ENCODE data around the gene KIF17. TPM values are rescaled to one million over a fixed set of nuclear protein-coding genes. Genes with fewer than 3 reads are reported as not detected.

The KIF17 gene
- total RNA-seq, 4 donors from 2014 or later: 0.76 to 5.6 (median 2.1) TPM

GRCh38 chr1:20630729-20631128 is 87.1 kb downstream of the KIF17 start:
- TF ChIP-seq POLR2AphosphoS5 (IDR thresholded peaks at IDR 0.05): no peak
- no peak for TF ChIP-seq CTCF (IDR thresholded peaks at IDR 0.05)
- no peak for TF ChIP-seq POLR2A (IDR thresholded peaks at IDR 0.05)
- TF ChIP-seq EP300 (IDR thresholded peaks at IDR 0.05): no peak
- Histone ChIP-seq H3K27me3 (no peaks in the 10 kb centered on the region), H3K4me1 (peaks cover 14% of the 10 kb centered on the region), H3K36me3 (no peaks in the 10 kb centered on the region), H3K9me3 (no peaks in the 10 kb centered on the region), H3K4me3 (no peak overlapping the region), H3K27ac (no peak overlapping the region)
- WGBS: 55% methylated on average over 4 of the region's 4 CpGs
- no peak for DNase-seq (ENCODE audit: low spot score in 2 of 2)

- no peaks in the 10 kb centered on the region for H3K4me1 ChIP-seq
- H3K27me3 ChIP-seq: no peaks in the 10 kb centered on the region
- no peak overlapping the region for H3K27ac ChIP-seq
- 79% methylated on average over 1 of the region's 1 CpG for WGBS
- TF ChIP-seq EP300 (IDR thresholded peaks at IDR 0.05): no peak
- no peak for TF ChIP-seq POLR2A (IDR thresholded peaks at IDR 0.05)
- H3K9me3 ChIP-seq: no peaks in the 10 kb centered on the region
- H3K4me3 ChIP-seq: no peak overlapping the region
- DNase-seq (ENCODE audit: low spot score in 2 of 2): no peak
- H3K36me3 ChIP-seq: no peaks in the 10 kb centered on the region
These were observed 91.3 kb downstream of the KIF17 start for GRCh38 chr1:20626524-20626923.

- no peak overlapping the region for H3K4me3 ChIP-seq
- no peak for TF ChIP-seq CTCF (IDR thresholded peaks at IDR 0.05)
- TF ChIP-seq POLR2AphosphoS5 (IDR thresholded peaks at IDR 0.05): no peak
- TF ChIP-seq EP300 (IDR thresholded peaks at IDR 0.05): no peak
- no peak for TF ChIP-seq POLR2A (IDR thresholded peaks at IDR 0.05)
- no peaks in the 10 kb centered on the region for H3K36me3 ChIP-seq
- H3K9me3 ChIP-seq: no peaks in the 10 kb centered on the region
- DNase-seq (ENCODE audit: low spot score in 2 of 2): no peak
- H3K4me1 ChIP-seq: no peaks in the 10 kb centered on the region
- 80% methylated on average over 1 of the region's 1 CpG for WGBS
- H3K27ac ChIP-seq: no peak overlapping the region
- H3K27me3 ChIP-seq: no peaks in the 10 kb centered on the region
These were observed 91.7 kb downstream of the KIF17 start for GRCh38 chr1:20626098-20626427.

GRCh38 chr1:20625176-20626097 is 92.4 kb downstream of the KIF17 start:
- WGBS: 76% methylated on average over 3 of the region's 3 CpGs
- TF ChIP-seq CTCF (IDR thresholded peaks at IDR 0.05) (no peak), EP300 (IDR thresholded peaks at IDR 0.05) (no peak), POLR2A (IDR thresholded peaks at IDR 0.05) (no peak), POLR2AphosphoS5 (IDR thresholded peaks at IDR 0.05) (no peak)
- no peak overlapping the region for H3K4me3 ChIP-seq

GRCh38 chr1:20624709-20625108 is 93.1 kb downstream of the KIF17 start:
- DNase-seq (ENCODE audit: low spot score in 2 of 2): no peak
- Histone ChIP-seq H3K27me3 (no peaks in the 10 kb centered on the region), H3K36me3 (no peaks in the 10 kb centered on the region), H3K4me1 (no peaks in the 10 kb centered on the region), H3K4me3 (no peak overlapping the region), H3K9me3 (no peaks in the 10 kb centered on the region), H3K27ac (no peak overlapping the region)
- WGBS: 84% methylated on average over 1 of the region's 1 CpG
- TF ChIP-seq EP300 (IDR thresholded peaks at IDR 0.05) (no peak), POLR2A (IDR thresholded peaks at IDR 0.05) (no peak), CTCF (IDR thresholded peaks at IDR 0.05) (no peak), POLR2AphosphoS5 (IDR thresholded peaks at IDR 0.05) (no peak)

More at GRCh38 chr1:20625176-20626097, 92.4 kb downstream of the KIF17 start:
- DNase-seq (ENCODE audit: low spot score in 2 of 2): no peak
- no peak overlapping the region for H3K27ac ChIP-seq
- H3K4me1 ChIP-seq: no peaks in the 10 kb centered on the region
- H3K27me3 ChIP-seq: no peaks in the 10 kb centered on the region
- no peaks in the 10 kb centered on the region for H3K36me3 ChIP-seq
- no peaks in the 10 kb centered on the region for H3K9me3 ChIP-seq

All from suprapubic skin (tissue), 4 donors.